Neural progenitor cell (in vitro differentiated cells): ENCODE results near the gene NECTIN3. TPM values are rescaled to one million over a fixed set of nuclear protein-coding genes. Genes with fewer than 3 reads are reported as not detected.

ENCODE experiments used
- DNase-seq: peaks from one replicate; pipeline ENCODE4 v3.0.0-alpha.2; 2016; ENCODE audit warnings: low spot score
- H2AFZ ChIP-seq: fragments of 200-600 bp; sonication (generic); replicated peaks from 2 replicates; pipeline ENCODE4 v1.6.1; 2016; ENCODE audit warnings: antibody characterized with exemption
- H3F3A ChIP-seq: fragments of 200-600 bp; sonication (generic); 2 replicates; pipeline ENCODE4 v1.6.1; 2016; ENCODE audit warnings: antibody characterized with exemption, low read depth
- H3K27ac ChIP-seq: fragments of 200-600 bp; sonication (generic); 2 replicates; pipeline ENCODE4 v1.5.1; 2016; ENCODE audit warnings: mild to moderate bottlenecking
- H3K27me3 ChIP-seq: fragments of 200-600 bp; sonication (generic); 2 replicates; pipeline ENCODE4 v1.6.1; 2016; ENCODE audit warnings: mild to moderate bottlenecking, moderate library complexity
- H3K36me3 ChIP-seq: fragments of 200-600 bp; sonication (generic); 2 replicates; pipeline ENCODE4 v1.5.1; 2016
- H3K4me1 ChIP-seq: fragments of 200-600 bp; sonication (generic); 2 replicates; pipeline ENCODE4 v1.6.1; 2016; ENCODE audit warnings: mixed run types
- H3K4me2 ChIP-seq: fragments of 200-600 bp; sonication (generic); 2 replicates; pipeline ENCODE4 v1.6.1; 2016
- H3K4me3 ChIP-seq: fragments of 200-600 bp; sonication (generic); 2 replicates; pipeline ENCODE4 v1.5.1; 2016
- H3K79me2 ChIP-seq: fragments of 200-600 bp; sonication (generic); 2 replicates; pipeline ENCODE4 v1.6.1; 2016; ENCODE audit warnings: low read depth
- H3K9ac ChIP-seq: fragments of 200-600 bp; sonication (generic); 2 replicates; pipeline ENCODE4 v1.6.1; 2016
- H3K9me3 ChIP-seq: fragments of 200-600 bp; sonication (generic); 2 replicates; pipeline ENCODE4 v1.5.1; 2016; ENCODE audit warnings: low read depth
- H4K20me1 ChIP-seq: fragments of 200-600 bp; sonication (generic); 2 replicates; pipeline ENCODE4 v1.6.1; 2016; ENCODE audit warnings: low read depth
- H3K27ac Mint-ChIP-seq: 3 replicates; pipeline ENCODE4 v1.8.0; 2021; ENCODE audit warnings: mixed read lengths
- H3K27me3 Mint-ChIP-seq: 2 replicates; pipeline ENCODE4 v1.8.0; 2022; ENCODE audit warnings: low read depth, mild to moderate bottlenecking, inconsistent platforms, moderate library complexity, mixed read lengths; ENCODE audit not compliant: insufficient read depth
- H3K36me3 Mint-ChIP-seq: 3 replicates; pipeline ENCODE4 v1.8.0; 2021; ENCODE audit warnings: mixed read lengths
- H3K4me1 Mint-ChIP-seq: 3 replicates; pipeline ENCODE4 v1.8.0; 2021; ENCODE audit warnings: mixed read lengths
- H3K4me3 Mint-ChIP-seq: 3 replicates; pipeline ENCODE4 v1.8.0; 2021; ENCODE audit warnings: mild to moderate bottlenecking, moderate library complexity, mixed read lengths
- H3K9me3 Mint-ChIP-seq: 3 replicates; pipeline ENCODE4 v1.8.0; 2020; ENCODE audit warnings: mixed read lengths
- EZH2 ChIP-seq: fragments of 200-600 bp; sonication (generic); IDR thresholded peaks from 2 replicates; pipeline ENCODE4 v1.6.1; 2017; ENCODE audit warnings: antibody characterized with exemption, mild to moderate bottlenecking, moderate library complexity
- EZH2phosphoT487 ChIP-seq: fragments of 200-600 bp; sonication (generic); IDR thresholded peaks from 2 replicates; pipeline ENCODE4 v1.6.1; 2017; ENCODE audit warnings: antibody characterized with exemption
- total RNA-seq: library from RNA; depleted of rRNA; stranded (reverse); fragments of >200 nt; gene quantifications from 2 replicates; pipeline ENCODE4 v1.2.3, GENCODE V29; 2015; ENCODE audit warnings: low replicate concordance
- TF ChIP-seq, protein P1 (sequence below): fragments of 200-600 bp; sonication (generic); IDR thresholded peaks from 2 replicates; pipeline ENCODE4 v1.5.1; 2017; ENCODE audit warnings: antibody characterized with exemption, mild to moderate bottlenecking

Gene NECTIN3
- total RNA-seq, 1 donor from 2014 or later, result 71.5 TPM

DNA sequence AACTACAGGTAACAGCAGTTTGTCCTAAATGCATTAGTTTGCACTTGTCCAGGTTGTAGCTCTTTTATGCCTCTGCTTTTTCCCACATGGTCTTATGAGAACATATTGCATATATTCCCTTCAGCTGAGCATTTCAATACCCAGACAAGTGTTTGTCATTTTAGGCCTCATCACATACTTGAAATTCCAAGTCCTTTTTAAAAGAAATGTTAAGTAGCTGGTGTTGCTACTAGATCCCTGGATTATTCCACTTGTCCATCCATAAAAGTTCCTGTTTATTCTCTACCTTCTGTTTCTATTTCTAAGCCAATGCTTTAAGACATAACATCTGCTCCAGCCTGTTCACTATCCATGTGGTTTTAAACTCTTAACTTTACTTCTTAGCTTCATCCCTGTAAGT, 128.4 kb downstream of the NECTIN3 start:
- TF ChIP-seq EZH2 (no peak), EZH2phosphoT487 (no peak)
- TF ChIP-seq, protein P1, sequence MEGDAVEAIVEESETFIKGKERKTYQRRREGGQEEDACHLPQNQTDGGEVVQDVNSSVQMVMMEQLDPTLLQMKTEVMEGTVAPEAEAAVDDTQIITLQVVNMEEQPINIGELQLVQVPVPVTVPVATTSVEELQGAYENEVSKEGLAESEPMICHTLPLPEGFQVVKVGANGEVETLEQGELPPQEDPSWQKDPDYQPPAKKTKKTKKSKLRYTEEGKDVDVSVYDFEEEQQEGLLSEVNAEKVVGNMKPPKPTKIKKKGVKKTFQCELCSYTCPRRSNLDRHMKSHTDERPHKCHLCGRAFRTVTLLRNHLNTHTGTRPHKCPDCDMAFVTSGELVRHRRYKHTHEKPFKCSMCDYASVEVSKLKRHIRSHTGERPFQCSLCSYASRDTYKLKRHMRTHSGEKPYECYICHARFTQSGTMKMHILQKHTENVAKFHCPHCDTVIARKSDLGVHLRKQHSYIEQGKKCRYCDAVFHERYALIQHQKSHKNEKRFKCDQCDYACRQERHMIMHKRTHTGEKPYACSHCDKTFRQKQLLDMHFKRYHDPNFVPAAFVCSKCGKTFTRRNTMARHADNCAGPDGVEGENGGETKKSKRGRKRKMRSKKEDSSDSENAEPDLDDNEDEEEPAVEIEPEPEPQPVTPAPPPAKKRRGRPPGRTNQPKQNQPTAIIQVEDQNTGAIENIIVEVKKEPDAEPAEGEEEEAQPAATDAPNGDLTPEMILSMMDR, result no peak

DNA sequence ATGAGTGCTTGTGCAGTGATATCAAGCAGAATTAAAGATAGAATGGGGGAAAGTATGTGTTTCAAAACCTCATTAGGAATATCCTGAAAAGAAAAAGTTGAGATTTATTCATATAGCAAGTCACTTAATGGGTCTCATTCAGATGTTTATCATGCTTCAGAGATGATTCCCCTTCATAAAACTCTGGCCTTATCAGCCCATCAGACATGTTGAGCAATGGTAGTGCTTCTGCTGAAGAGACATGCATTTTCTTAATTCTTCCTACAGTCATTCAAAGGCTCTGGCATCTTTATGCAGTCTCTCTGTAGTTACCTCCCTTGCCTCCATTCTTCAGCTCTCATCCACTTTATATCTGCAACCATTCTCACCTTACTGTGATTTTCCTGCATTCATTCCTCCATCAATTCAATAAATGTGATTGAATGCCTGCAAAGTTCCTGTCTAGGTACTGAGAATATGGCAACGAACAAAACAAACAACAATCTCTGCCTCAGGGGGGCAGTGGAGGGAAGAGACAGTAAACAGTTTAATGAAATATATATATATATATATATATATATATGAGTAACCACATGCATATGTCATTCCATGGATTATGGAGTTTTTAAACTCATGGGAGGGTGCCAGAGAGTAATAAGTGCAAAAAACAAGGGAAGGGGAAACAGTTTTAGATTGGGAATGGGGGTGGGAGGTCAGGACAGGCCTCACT, 138.5 kb downstream of the NECTIN3 start:
- peaks cover 7% of the 10 kb centered on the region for H3K4me1 ChIP-seq
- peaks cover 10% of the 10 kb centered on the region for H3F3A ChIP-seq
- peaks cover 12% of the 10 kb centered on the region for H3K27me3 Mint-ChIP-seq
- TF ChIP-seq, protein P1, result peak; percentile 20
- no peak for TF ChIP-seq EZH2phosphoT487
- H3K9me3 Mint-ChIP-seq, result no peaks in the 10 kb centered on the region
- no peaks in the 10 kb centered on the region for H3K79me2 ChIP-seq
- H3K36me3 ChIP-seq, result no peaks in the 10 kb centered on the region
- peaks cover 4% of the 10 kb centered on the region for H4K20me1 ChIP-seq
- H3K9me3 ChIP-seq, result no peaks in the 10 kb centered on the region
- H3K9ac ChIP-seq, result no peak overlapping the region
- no peak for DNase-seq
- H3K27ac Mint-ChIP-seq, result no peak overlapping the region
- H3K4me1 Mint-ChIP-seq, result no peaks in the 10 kb centered on the region
- no peaks in the 10 kb centered on the region for H3K36me3 Mint-ChIP-seq
- H3K27ac ChIP-seq, result no peak overlapping the region
- no peak overlapping the region for H2AFZ ChIP-seq
- no peak overlapping the region for H3K4me3 Mint-ChIP-seq
- no peak overlapping the region for H3K4me2 ChIP-seq
- H3K27me3 ChIP-seq, result peaks cover 72% of the 10 kb centered on the region
- H3K4me3 ChIP-seq, result no peak overlapping the region

More for the DNA sequence above, 128.4 kb downstream of the NECTIN3 start:
- no peak overlapping the region for H3K4me2 ChIP-seq
- H3K9ac ChIP-seq, result no peak overlapping the region
- DNase-seq, result no peak
- no peak overlapping the region for H3K27ac Mint-ChIP-seq
- H3K36me3 ChIP-seq, result no peaks in the 10 kb centered on the region
- no peaks in the 10 kb centered on the region for H3K9me3 Mint-ChIP-seq
- no peak overlapping the region for H3K4me3 Mint-ChIP-seq
- H2AFZ ChIP-seq, result no peak overlapping the region
- H3K79me2 ChIP-seq, result no peaks in the 10 kb centered on the region
- H3K36me3 Mint-ChIP-seq, result peaks cover 12% of the 10 kb centered on the region
- no peaks in the 10 kb centered on the region for H3F3A ChIP-seq
- no peaks in the 10 kb centered on the region for H3K9me3 ChIP-seq
- no peaks in the 10 kb centered on the region for H3K27me3 ChIP-seq
- no peak overlapping the region for H3K27ac ChIP-seq
- H3K4me1 ChIP-seq, result peaks cover 8% of the 10 kb centered on the region
- no peak overlapping the region for H3K4me3 ChIP-seq
- H3K27me3 Mint-ChIP-seq, result no peaks in the 10 kb centered on the region
- no peaks in the 10 kb centered on the region for H4K20me1 ChIP-seq
- H3K4me1 Mint-ChIP-seq, result peaks cover 13% of the 10 kb centered on the region

DNA sequence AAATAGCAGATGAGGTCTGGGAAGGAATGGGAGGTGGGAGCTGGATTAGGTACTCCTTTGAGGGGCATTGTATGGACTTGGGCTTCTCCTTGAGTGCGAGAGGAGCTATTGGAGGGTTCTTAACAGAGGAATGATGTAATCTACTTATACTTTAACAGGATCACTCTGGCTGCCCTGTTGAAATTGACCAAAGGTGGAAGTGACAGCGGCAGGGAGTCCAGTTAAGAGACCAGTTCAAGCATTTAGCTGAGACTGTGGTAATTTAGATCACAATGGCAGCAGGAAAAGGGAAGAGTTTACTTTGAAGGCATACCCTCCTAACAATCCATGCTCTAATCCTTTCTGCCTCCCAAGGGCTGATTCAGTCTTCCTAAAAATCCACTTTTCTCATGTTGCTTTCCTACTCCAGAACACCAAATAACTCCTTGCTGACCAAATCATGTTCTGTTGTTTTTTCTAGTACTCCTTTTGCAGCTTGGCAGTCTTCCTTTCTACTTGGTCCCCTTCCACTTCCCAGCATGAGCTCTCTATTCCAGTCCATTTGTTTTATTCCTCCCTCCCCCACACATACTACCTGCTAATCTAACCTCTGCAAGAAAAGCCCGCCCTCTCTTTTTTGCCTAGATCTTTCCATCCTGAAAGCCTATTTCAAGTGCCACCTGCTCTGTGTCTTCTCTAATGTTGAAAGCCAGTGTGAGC, 139.4 kb downstream of the NECTIN3 start:
- Histone ChIP-seq H3F3A (peaks cover 10% of the 10 kb centered on the region), H3K36me3 (no peaks in the 10 kb centered on the region), H2AFZ (no peak overlapping the region), H3K9ac (no peak overlapping the region), H3K9me3 (no peaks in the 10 kb centered on the region), H3K27ac (no peak overlapping the region), H3K79me2 (no peaks in the 10 kb centered on the region), H4K20me1 (peaks cover 4% of the 10 kb centered on the region), H3K4me3 (no peak overlapping the region), H3K4me1 (peaks cover 7% of the 10 kb centered on the region), H3K27me3 (peaks cover 77% of the 10 kb centered on the region), H3K4me2 (no peak overlapping the region)
- peak; percentile 28 for TF ChIP-seq EZH2phosphoT487
- TF ChIP-seq, protein P1, result no peak
- Mint-ChIP-seq H3K27me3 (peaks cover 12% of the 10 kb centered on the region), H3K36me3 (no peaks in the 10 kb centered on the region), H3K4me3 (no peak overlapping the region), H3K27ac (no peak overlapping the region), H3K4me1 (no peaks in the 10 kb centered on the region), H3K9me3 (no peaks in the 10 kb centered on the region)
- DNase-seq, result peak; percentile 36
